ENCODE results near the gene FHOD1.

FHOD1 gene

GRCh38 chr16:67181346-67181745, 65.9 kb downstream of the FHOD1 start:
- peaks cover 6% of the 10 kb centered on the region for H3K79me1 ChIP-seq (ENCODE audit: low read depth, low read length)
- no peak overlapping the region for H3K18ac ChIP-seq (ENCODE audit: low read length)
- no peak overlapping the region for H3K4me3 ChIP-seq (ENCODE audit: low read length in 2 of 2)

GRCh38 chr16:67180166-67180565, 67.1 kb downstream of the FHOD1 start:
- Histone ChIP-seq H3K4me2 (ENCODE audit: insufficient read depth, low read length, poor library complexity, severe bottlenecking) (no peak overlapping the region), H2BK15ac (ENCODE audit: low read length) (no peak overlapping the region), H2BK12ac (ENCODE audit: low read length) (no peak overlapping the region), H4K8ac (ENCODE audit: low read depth, low read length) (no peak overlapping the region), H2AFZ (ENCODE audit: low read length) (no peak overlapping the region), H3K4me3 (ENCODE audit: low read length in 2 of 2) (no peak overlapping the region), H4K91ac (ENCODE audit: low read depth, low read length, poor library complexity) (no peak overlapping the region), H3K4ac (ENCODE audit: low read length) (no peak overlapping the region), H3K23ac (ENCODE audit: low read depth, low read length, poor library complexity) (no peak overlapping the region), H3K36me3 (replicated peaks in 1 of 2; ENCODE audit: control insufficient read depth in 2 of 2, insufficient read depth in 2 of 2, low read length in 2 of 2) (peaks cover 2 to 19% of the 10 kb centered on the region in 2 donors), H2BK5ac (ENCODE audit: low read length) (no peak overlapping the region), H2BK120ac (ENCODE audit: low read depth, low read length) (no peak overlapping the region), H3K79me1 (ENCODE audit: low read depth, low read length) (peaks cover 6% of the 10 kb centered on the region), H3K27me3 (ENCODE audit: control insufficient read depth in 3 of 3, insufficient read depth in 3 of 3, low read depth in 1 of 3, low read length in 3 of 3) (peaks cover 5 to 57% (median 7%) of the 10 kb centered on the region in 3 experiments), H3K9me3 (replicated peaks in 1 of 2; ENCODE audit: control insufficient read depth in 2 of 2, insufficient read depth in 1 of 2, low read depth in 1 of 2, low read length in 2 of 2) (no peaks in the 10 kb centered on the region), H3K18ac (ENCODE audit: low read length) (no peak overlapping the region), H2AK5ac (ENCODE audit: low read depth, low read length) (no peak overlapping the region), H3K27ac (replicated peaks; ENCODE audit: low read length) (no peak overlapping the region), H3K4me1 (ENCODE audit: control insufficient read depth in 2 of 2, insufficient read depth in 1 of 2, low read depth in 1 of 2, low read length in 2 of 2) (peaks cover 8 to 16% of the 10 kb centered on the region in 2 donors), H3K14ac (ENCODE audit: low read length) (no peak overlapping the region), H3K9ac (ENCODE audit: low read depth, low read length, poor library complexity) (peak overlapping the region; percentile 16)
- no peak for DNase-seq (ENCODE audit: low spot score)
- WGBS, 2 donors (ENCODE audit: extremely low coverage in 2 of 2, insufficient read length in 2 of 2, insufficient replicate concordance in 1 of 2), result no CpG with 5 or more reads among the region's 16 CpGs

More at GRCh38 chr16:67181346-67181745, 65.9 kb downstream of the FHOD1 start:
- no peak overlapping the region for H3K14ac ChIP-seq (ENCODE audit: low read length)
- no peak overlapping the region for H2BK15ac ChIP-seq (ENCODE audit: low read length)
- no peak overlapping the region for H2BK5ac ChIP-seq (ENCODE audit: low read length)
- peaks cover 8 to 16% of the 10 kb centered on the region in 2 donors for H3K4me1 ChIP-seq (ENCODE audit: control insufficient read depth in 2 of 2, insufficient read depth in 1 of 2, low read depth in 1 of 2, low read length in 2 of 2)
- no peak overlapping the region for H3K9ac ChIP-seq (ENCODE audit: low read depth, low read length, poor library complexity)
- peaks cover 0 to 17% of the 10 kb centered on the region in 2 donors for H3K36me3 ChIP-seq (replicated peaks in 1 of 2; ENCODE audit: control insufficient read depth in 2 of 2, insufficient read depth in 2 of 2, low read length in 2 of 2)
- no peak overlapping the region for H3K4ac ChIP-seq (ENCODE audit: low read length)
- no peak overlapping the region for H3K23ac ChIP-seq (ENCODE audit: low read depth, low read length, poor library complexity)
- no peak overlapping the region for H4K8ac ChIP-seq (ENCODE audit: low read depth, low read length)
- peaks cover 5 to 58% (median 8%) of the 10 kb centered on the region in 3 experiments for H3K27me3 ChIP-seq (ENCODE audit: control insufficient read depth in 3 of 3, insufficient read depth in 3 of 3, low read depth in 1 of 3, low read length in 3 of 3)
- no CpG with 5 or more reads among the region's 2 CpGs for WGBS, 2 donors (ENCODE audit: extremely low coverage in 2 of 2, insufficient read length in 2 of 2, insufficient replicate concordance in 1 of 2)
- H2AFZ ChIP-seq (ENCODE audit: low read length), result no peak overlapping the region
- H2AK5ac ChIP-seq (ENCODE audit: low read depth, low read length), result peak overlapping the region; percentile 5
- no peak overlapping the region for H2BK120ac ChIP-seq (ENCODE audit: low read depth, low read length)
- H3K9me3 ChIP-seq (replicated peaks in 1 of 2; ENCODE audit: control insufficient read depth in 2 of 2, insufficient read depth in 1 of 2, low read depth in 1 of 2, low read length in 2 of 2), result no peaks in the 10 kb centered on the region
- H4K91ac ChIP-seq (ENCODE audit: low read depth, low read length, poor library complexity), result no peak overlapping the region
- H2BK12ac ChIP-seq (ENCODE audit: low read length), result no peak overlapping the region
- no peak overlapping the region for H3K27ac ChIP-seq (replicated peaks; ENCODE audit: low read length)
- H3K4me2 ChIP-seq (ENCODE audit: insufficient read depth, low read length, poor library complexity, severe bottlenecking), result no peak overlapping the region
- no peak for DNase-seq (ENCODE audit: low spot score)

DNA sequence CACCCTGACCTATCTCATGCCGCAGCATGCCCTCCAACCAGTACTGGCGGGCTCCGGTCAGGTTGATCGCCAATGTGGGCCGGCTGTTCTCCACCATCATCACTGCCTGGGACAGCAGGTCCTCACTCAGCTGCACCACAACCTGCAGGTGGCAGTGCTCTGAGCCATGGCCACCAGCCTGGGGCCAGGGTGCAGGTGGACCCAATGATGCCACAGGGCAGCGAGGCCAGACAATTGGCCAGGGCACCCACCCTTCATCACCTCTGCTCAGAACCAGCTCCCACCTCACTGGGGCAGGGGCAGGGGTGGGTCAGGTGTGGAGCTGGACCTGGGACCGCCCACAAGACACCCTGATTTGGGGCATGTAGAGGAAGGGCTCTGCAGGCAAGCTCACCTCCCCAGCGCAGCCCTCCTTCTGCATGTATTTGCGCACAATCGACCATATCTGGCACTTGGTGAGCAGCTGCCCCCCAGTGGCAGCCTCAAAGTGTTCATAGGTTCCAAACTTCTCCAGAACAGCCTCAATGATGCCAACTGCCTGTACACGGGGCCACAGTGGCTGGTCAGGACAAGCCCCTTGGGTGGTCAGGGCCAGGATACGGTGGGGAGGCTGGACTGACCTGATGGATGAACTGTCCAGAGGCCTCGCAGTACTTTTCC, 67.7 kb downstream of the FHOD1 start:
- Histone ChIP-seq H3K27me3 (ENCODE audit: control insufficient read depth in 3 of 3, insufficient read depth in 3 of 3, low read depth in 1 of 3, low read length in 3 of 3) (peaks cover 0 to 57% (median 5%) of the 10 kb centered on the region in 3 experiments), H3K36me3 (replicated peaks in 1 of 2; ENCODE audit: control insufficient read depth in 2 of 2, insufficient read depth in 2 of 2, low read length in 2 of 2) (peaks cover 2 to 19% of the 10 kb centered on the region in 2 donors), H2AK5ac (ENCODE audit: low read depth, low read length) (no peak overlapping the region), H3K4me3 (ENCODE audit: low read length in 2 of 2) (no peak overlapping the region), H3K9ac (ENCODE audit: low read depth, low read length, poor library complexity) (peak overlapping the region; percentile 30), H3K18ac (ENCODE audit: low read length) (peak overlapping the region; percentile 13), H3K9me3 (replicated peaks in 1 of 2; ENCODE audit: control insufficient read depth in 2 of 2, insufficient read depth in 1 of 2, low read depth in 1 of 2, low read length in 2 of 2) (no peaks in the 10 kb centered on the region), H2BK120ac (ENCODE audit: low read depth, low read length) (no peak overlapping the region), H2AFZ (ENCODE audit: low read length) (no peak overlapping the region), H2BK12ac (ENCODE audit: low read length) (no peak overlapping the region), H2BK5ac (ENCODE audit: low read length) (no peak overlapping the region), H3K4me1 (ENCODE audit: control insufficient read depth in 2 of 2, insufficient read depth in 1 of 2, low read depth in 1 of 2, low read length in 2 of 2) (peaks cover 12 to 16% of the 10 kb centered on the region in 2 donors), H3K27ac (replicated peaks; ENCODE audit: low read length) (no peak overlapping the region), H3K4ac (ENCODE audit: low read length) (no peak overlapping the region), H3K14ac (ENCODE audit: low read length) (no peak overlapping the region), H3K79me1 (ENCODE audit: low read depth, low read length) (peaks cover 3% of the 10 kb centered on the region), H3K4me2 (ENCODE audit: insufficient read depth, low read length, poor library complexity, severe bottlenecking) (no peak overlapping the region), H3K23ac (ENCODE audit: low read depth, low read length, poor library complexity) (no peak overlapping the region), H2BK15ac (ENCODE audit: low read length) (no peak overlapping the region), H4K91ac (ENCODE audit: low read depth, low read length, poor library complexity) (no peak overlapping the region), H4K8ac (ENCODE audit: low read depth, low read length) (no peak overlapping the region)
- no peak for DNase-seq (ENCODE audit: low spot score)
- WGBS, 2 donors (ENCODE audit: extremely low coverage in 2 of 2, insufficient read length in 2 of 2, insufficient replicate concordance in 1 of 2), result no CpG with 5 or more reads among the region's 13 CpGs

Small RNA genes within 50 kb of the gene (small RNA-seq; reads per million reads assigned to genes)
- 256 reads per million, percentile 98 among the genes with 10 or more reads in this experiment for gene MIR328 (ENCODE audit: insufficient read depth)

Measured in neuronal stem cell (in vitro differentiated cells).